Adrenal gland (tissue), 5 donors: ENCODE measurements around the gene SELENOM.

Experiments
- POLR2A ChIP-seq, 2 donors: fragments of 450-650 bp; IDR thresholded peaks; one replicate each; pipeline ENCODE4 v1.6.1; 2017; ENCODE audit warnings: antibody characterized with exemption in 2 of 2, mild to moderate bottlenecking in 2 of 2, moderate library complexity in 1 of 2
- TF ChIP-seq, protein P1 (sequence below), 6 experiments: fragments of 450-650 bp in 4 of 6; fragments of 200-600 bp in 2 of 6; sonication (generic) in 1 of 6; IDR thresholded peaks; 1 replicate in 5 of 6; 2 replicates in 1 of 6; pipeline versions ENCODE4 v1.5.1 to v1.8.0; 2016 to 2021; ENCODE audit warnings: antibody characterized with exemption in 6 of 6, mild to moderate bottlenecking in 2 of 6, moderate library complexity in 1 of 6
- donor health status: DM: no; HTN: no; CAD: no.

DNA sequence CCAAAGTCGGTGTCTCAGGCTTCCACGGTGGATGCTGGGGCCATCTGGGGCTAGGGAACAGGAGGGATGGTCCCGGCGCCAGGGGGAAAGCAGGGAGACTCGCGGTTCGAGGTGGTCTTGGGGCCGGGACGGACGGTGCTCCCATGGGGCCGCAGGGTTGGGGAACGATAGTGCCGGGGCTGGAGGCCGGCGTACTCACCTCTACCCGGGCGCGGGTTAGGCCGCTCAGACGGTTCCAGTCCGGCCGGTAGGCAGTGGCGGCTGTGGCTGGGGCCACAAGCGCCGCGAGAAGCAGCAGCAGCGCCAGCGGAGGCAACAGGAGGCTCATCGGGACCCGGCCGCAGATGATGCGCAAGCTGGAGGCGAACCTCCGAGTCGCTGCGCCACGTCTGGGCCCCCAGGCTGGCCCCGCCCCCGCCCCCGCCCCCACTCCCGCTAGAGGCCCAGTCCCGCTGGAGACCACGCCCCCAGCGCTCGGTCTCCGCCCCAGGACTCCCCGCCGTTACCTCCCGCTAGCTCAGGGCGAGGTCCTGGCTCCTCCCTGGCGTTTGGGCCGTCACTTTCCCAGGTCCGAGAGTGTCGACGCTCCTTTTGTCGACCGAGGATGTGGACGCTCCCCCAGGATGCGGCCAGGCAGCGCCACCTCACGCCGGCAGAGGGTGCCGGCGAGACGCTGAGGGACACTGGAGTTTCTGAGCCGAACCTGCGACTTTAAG is at the start of gene SELENOM:
- TF ChIP-seq POLR2A (IDR thresholded peaks at IDR 0.05) = peak; percentile 70 to 85
- TF ChIP-seq, protein P1, sequence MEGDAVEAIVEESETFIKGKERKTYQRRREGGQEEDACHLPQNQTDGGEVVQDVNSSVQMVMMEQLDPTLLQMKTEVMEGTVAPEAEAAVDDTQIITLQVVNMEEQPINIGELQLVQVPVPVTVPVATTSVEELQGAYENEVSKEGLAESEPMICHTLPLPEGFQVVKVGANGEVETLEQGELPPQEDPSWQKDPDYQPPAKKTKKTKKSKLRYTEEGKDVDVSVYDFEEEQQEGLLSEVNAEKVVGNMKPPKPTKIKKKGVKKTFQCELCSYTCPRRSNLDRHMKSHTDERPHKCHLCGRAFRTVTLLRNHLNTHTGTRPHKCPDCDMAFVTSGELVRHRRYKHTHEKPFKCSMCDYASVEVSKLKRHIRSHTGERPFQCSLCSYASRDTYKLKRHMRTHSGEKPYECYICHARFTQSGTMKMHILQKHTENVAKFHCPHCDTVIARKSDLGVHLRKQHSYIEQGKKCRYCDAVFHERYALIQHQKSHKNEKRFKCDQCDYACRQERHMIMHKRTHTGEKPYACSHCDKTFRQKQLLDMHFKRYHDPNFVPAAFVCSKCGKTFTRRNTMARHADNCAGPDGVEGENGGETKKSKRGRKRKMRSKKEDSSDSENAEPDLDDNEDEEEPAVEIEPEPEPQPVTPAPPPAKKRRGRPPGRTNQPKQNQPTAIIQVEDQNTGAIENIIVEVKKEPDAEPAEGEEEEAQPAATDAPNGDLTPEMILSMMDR (IDR thresholded peaks at IDR 0.05) = peak; percentile 86 to 98 (median 94)
